Measurements from ENCODE around the gene CHIT1.

DNA sequence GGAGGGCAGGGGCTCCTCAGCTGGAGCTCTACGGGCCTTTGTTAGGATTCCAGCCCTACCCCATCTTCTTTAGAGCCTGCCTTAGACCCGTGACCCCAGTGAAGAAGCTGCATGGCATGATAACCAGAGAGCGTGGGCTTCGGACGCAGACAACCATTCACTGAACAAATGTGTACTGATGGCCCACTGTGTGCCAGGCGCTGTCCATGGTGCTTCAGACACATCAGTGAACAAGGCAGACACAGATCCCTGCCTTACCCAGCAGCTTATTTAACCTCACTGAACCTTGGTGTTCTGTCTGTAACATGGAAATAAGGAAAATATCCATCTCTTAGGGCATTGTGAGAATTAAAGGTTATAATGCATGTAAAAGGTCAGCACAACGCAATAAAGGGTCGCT lies 9.5 kb downstream of the CHIT1 start:
- TF ChIP-seq, protein P1, sequence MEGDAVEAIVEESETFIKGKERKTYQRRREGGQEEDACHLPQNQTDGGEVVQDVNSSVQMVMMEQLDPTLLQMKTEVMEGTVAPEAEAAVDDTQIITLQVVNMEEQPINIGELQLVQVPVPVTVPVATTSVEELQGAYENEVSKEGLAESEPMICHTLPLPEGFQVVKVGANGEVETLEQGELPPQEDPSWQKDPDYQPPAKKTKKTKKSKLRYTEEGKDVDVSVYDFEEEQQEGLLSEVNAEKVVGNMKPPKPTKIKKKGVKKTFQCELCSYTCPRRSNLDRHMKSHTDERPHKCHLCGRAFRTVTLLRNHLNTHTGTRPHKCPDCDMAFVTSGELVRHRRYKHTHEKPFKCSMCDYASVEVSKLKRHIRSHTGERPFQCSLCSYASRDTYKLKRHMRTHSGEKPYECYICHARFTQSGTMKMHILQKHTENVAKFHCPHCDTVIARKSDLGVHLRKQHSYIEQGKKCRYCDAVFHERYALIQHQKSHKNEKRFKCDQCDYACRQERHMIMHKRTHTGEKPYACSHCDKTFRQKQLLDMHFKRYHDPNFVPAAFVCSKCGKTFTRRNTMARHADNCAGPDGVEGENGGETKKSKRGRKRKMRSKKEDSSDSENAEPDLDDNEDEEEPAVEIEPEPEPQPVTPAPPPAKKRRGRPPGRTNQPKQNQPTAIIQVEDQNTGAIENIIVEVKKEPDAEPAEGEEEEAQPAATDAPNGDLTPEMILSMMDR (IDR thresholded peaks at IDR 0.05 in 8 of 11, conservative IDR thresholded peaks at IDR 0.05 in 3 of 11): no peak
- TF ChIP-seq POLR2AphosphoS5 (IDR thresholded peaks at IDR 0.05) (no peak), POLR2A (IDR thresholded peaks at IDR 0.05) (no peak)
